ENCODE results near the gene FHL3. TPM values are rescaled to one million over a fixed set of nuclear protein-coding genes. Genes with fewer than 3 reads are reported as not detected.

Gene FHL3, protein sequence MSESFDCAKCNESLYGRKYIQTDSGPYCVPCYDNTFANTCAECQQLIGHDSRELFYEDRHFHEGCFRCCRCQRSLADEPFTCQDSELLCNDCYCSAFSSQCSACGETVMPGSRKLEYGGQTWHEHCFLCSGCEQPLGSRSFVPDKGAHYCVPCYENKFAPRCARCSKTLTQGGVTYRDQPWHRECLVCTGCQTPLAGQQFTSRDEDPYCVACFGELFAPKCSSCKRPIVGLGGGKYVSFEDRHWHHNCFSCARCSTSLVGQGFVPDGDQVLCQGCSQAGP
- total RNA-seq = 10 to 100 TPM in 3 of 4 donors, 1 to 10 TPM in 1; 3.0 to 19.1 (median 12.2) TPM

DNA sequence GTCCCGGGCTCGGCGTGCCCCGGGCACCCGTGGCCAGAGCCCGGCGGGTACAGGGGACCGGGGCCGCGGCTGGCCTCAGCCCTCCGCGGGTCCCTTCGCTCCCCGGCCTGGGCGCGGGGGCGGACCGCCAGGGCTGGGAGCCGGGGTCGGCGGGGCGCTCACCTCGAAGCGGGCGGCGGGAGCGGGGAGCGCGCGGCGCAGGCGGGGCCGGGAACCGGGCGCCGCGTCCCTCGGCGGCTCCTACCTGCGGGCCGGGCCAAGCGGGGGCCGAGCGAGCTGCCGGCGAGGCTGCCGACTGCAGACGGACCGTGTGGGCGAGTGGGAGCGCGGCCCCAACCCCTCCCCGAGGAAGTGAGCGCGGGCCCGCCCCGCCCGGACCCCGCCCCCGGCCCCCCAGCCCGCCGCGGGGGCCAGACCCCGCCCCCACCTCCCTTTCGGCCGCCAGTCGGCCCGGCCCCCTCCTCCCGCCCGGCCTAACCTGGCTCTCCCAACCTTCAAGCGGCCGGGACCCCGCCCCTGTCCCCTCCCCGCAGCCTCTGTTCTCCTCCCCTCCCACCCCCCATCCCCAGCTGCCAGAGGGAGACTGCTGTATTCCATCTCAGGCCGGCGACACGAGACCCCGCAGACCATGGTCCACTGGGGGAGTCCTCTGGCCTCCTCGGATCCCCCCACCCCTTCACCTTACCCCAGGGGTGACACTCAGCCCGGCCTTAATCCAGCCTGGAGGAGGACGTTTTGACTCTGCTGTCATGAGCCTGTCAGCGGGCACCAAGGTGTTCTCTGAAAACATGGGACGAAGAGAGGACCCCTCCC is at the start of gene FHL3:
FHL3 (minus strand) TSS at position 320 of the 813 bp plus-strand sequence. CDS start 6,102 bp downstream, outside the sequence.
- Histone ChIP-seq H3K4me1 (peaks cover 19 to 43% (median 31%) of the 10 kb centered on the region in 4 donors), H3K27ac (peak within 1 kb of the TSS; percentile 80 to 94 (median 90)), H3K36me3 (no peaks in the 10 kb centered on the region), H3K9me3 (no peaks in the 10 kb centered on the region), H3K27me3 (peaks cover 34% of the 10 kb centered on the region), H3K4me3 (peak within 1 kb of the TSS; percentile 50 to 68 (median 64))
- TF ChIP-seq POLR2A (IDR thresholded peaks at IDR 0.05) (no peak), POLR2AphosphoS5 (IDR thresholded peaks at IDR 0.05) (peak; percentile 55 to 61 (median 57))
- 19% methylated on average over 9 of the region's 83 CpGs; no CpG with 5 or more reads in 1 of the 2 donors for WGBS, 2 donors (ENCODE audit: low coverage in 1 of 2)
- peak; percentile 66 for DNase-seq
- intact Hi-C loops (cut with DNase I; ENCODE audit: low total_unique reads) = no loop called here
- in situ Hi-C loops (cut with MboI; ENCODE audit: low pct_ligation_motif_present in 1 of 4, low pct_unique_long_range_greater_than_20kb in 1 of 4, low sequenced_read_pairs in 3 of 4) = no loop called here

DNA sequence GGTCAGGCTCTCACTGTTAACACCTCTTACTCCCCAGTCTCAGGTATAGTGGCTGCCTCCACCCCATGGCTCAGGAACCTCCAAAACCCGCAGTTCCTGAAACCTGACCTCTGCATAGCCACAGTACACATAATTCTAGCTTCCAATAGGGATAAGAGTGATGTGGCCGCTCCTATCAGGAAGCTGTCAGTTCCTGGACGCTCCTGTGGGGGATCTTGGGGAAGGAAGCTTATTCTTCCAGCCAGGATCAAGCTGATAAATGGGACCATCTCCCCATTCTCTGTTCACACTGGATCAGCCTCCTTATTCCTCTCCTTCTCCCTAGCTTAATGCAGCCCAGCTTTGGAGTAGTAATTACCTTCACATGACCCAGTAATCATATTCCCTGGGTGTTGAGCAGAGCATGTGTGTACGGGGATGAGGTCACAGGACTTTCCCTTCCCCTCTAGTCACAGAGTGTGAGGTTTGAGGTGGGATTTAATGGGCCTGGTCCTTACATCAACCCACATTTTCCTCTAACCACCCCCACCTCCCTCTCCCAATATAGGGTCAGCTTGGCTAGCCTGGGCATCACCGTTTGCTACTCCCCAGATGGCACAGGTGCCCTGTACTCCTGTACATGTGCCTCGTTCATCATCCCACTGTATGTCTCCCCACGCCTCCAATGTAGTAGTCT is 48.2 kb upstream of the FHL3 start:
- H3K9me3 ChIP-seq = no peaks in the 10 kb centered on the region
- WGBS, 2 donors (ENCODE audit: low coverage in 1 of 2) = 66 to 80% methylated on average over 1 to 7 of the region's 7 CpGs
- TF ChIP-seq POLR2A (IDR thresholded peaks at IDR 0.05) (no peak), POLR2AphosphoS5 (IDR thresholded peaks at IDR 0.05) (no peak), EP300 (IDR thresholded peaks at IDR 0.05; ENCODE audit: low read depth) (no peak)
- TF ChIP-seq, protein P1, sequence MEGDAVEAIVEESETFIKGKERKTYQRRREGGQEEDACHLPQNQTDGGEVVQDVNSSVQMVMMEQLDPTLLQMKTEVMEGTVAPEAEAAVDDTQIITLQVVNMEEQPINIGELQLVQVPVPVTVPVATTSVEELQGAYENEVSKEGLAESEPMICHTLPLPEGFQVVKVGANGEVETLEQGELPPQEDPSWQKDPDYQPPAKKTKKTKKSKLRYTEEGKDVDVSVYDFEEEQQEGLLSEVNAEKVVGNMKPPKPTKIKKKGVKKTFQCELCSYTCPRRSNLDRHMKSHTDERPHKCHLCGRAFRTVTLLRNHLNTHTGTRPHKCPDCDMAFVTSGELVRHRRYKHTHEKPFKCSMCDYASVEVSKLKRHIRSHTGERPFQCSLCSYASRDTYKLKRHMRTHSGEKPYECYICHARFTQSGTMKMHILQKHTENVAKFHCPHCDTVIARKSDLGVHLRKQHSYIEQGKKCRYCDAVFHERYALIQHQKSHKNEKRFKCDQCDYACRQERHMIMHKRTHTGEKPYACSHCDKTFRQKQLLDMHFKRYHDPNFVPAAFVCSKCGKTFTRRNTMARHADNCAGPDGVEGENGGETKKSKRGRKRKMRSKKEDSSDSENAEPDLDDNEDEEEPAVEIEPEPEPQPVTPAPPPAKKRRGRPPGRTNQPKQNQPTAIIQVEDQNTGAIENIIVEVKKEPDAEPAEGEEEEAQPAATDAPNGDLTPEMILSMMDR (IDR thresholded peaks at IDR 0.05) = no peak
- in situ Hi-C loops (cut with MboI; ENCODE audit: low pct_ligation_motif_present in 1 of 4, low pct_unique_long_range_greater_than_20kb in 1 of 4, low sequenced_read_pairs in 3 of 4) (loop anchor here in 1 of 4 donors (25.0 kb wide), 1 partner anchor 759 kb away; no protein-coding TSS in a partner anchor), intact Hi-C loops (cut with DNase I; ENCODE audit: low total_unique reads) (no loop called here)
- H3K4me1 ChIP-seq = no peaks in the 10 kb centered on the region
- no peaks in the 10 kb centered on the region for H3K36me3 ChIP-seq
- DNase-seq = no peak
- H3K27ac ChIP-seq = no peak overlapping the region
- H3K4me3 ChIP-seq = no peak overlapping the region
- H3K27me3 ChIP-seq = peaks cover 49% of the 10 kb centered on the region

DNA sequence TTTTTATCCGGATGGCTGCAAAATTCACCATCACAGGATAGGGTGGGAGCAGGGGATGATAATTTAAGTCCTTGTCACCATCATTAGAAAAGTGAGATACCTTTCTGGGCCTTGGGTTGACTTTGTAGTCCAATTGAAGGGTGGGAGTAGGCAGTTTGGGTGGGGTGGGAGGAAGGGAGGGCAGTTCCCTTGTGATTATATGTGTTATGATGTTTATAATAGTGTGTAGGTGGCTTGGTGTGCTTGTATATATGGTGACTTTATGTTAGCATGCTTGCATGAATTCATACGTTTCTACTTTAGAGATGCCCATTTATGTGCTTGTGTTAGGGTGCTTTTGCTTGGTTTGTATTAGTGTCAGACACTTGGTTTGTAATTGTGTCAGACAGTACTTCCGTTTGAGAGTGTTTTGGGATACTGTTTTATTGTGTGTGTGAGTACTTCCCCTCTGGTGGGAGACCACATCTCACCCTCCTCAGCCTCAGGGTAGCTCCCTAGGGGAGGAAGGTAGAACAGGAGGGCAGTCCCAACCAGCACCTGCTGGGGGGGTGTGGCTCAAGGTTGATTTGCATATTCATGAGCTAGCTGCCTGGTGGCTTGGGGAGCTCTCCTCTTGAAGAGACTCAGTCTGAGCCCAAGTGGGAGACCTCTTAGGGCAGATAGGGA is 47.6 kb upstream of the FHL3 start:
- Histone ChIP-seq H3K36me3 (no peaks in the 10 kb centered on the region), H3K4me3 (no peak overlapping the region), H3K9me3 (no peaks in the 10 kb centered on the region), H3K27ac (no peak overlapping the region), H3K27me3 (peaks cover 55% of the 10 kb centered on the region), H3K4me1 (peaks cover 0 to 2% (median under 1%) of the 10 kb centered on the region in 4 donors)
- 38 to 56% methylated on average over 2 to 3 of the region's 3 CpGs for WGBS, 2 donors (ENCODE audit: low coverage in 1 of 2)
- intact Hi-C loops (cut with DNase I; ENCODE audit: low total_unique reads) (no loop called here), in situ Hi-C loops (cut with MboI; ENCODE audit: low pct_ligation_motif_present in 1 of 4, low pct_unique_long_range_greater_than_20kb in 1 of 4, low sequenced_read_pairs in 3 of 4) (loop anchor here in 1 of 4 donors (25.0 kb wide), 1 partner anchor 759 kb away; no protein-coding TSS in a partner anchor)
- DNase-seq = no peak
- no peak for TF ChIP-seq POLR2AphosphoS5 (IDR thresholded peaks at IDR 0.05)
- TF ChIP-seq POLR2A (IDR thresholded peaks at IDR 0.05) = no peak
- TF ChIP-seq, protein P1 (IDR thresholded peaks at IDR 0.05) = no peak

DNA sequence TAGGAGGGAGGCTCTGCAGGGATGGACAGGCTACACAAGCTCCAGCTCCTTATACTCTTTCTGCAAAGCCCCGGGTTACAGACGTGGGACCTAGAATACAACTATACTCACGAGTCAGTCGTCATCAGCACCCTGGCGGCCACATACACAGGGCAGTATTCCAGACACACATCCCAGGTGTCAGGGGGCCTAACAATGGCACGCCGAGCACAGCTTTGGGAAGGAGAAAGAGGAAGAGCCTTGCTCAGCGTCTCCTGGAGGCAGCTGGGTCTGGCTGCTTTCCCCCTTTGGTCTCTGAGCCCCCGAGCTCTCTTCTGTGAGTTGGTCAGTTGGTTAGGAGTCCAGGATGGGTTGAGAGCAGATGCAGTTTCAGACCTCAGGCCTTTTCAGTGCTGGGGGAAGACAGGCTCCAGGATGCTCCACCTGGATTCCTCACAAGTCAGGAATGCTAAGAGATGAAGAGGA is 45.8 kb upstream of the FHL3 start:
- intact Hi-C loops (cut with DNase I; ENCODE audit: low total_unique reads) (no loop called here), in situ Hi-C loops (cut with MboI; ENCODE audit: low pct_ligation_motif_present in 1 of 4, low pct_unique_long_range_greater_than_20kb in 1 of 4, low sequenced_read_pairs in 3 of 4) (loop anchor here in 1 of 4 donors (25.0 kb wide), 1 partner anchor 761 kb away; no protein-coding TSS in a partner anchor)
- WGBS, 2 donors (ENCODE audit: low coverage in 1 of 2) = 60% methylated on average over 9 of the region's 9 CpGs; no CpG with 5 or more reads in 1 of the 2 donors
- Histone ChIP-seq H3K36me3 (no peaks in the 10 kb centered on the region), H3K27ac (no peak overlapping the region), H3K9me3 (no peaks in the 10 kb centered on the region), H3K27me3 (peaks cover 61% of the 10 kb centered on the region), H3K4me3 (no peak overlapping the region), H3K4me1 (peaks cover 5 to 12% (median 7%) of the 10 kb centered on the region in 4 donors)
- TF ChIP-seq, protein P1 (IDR thresholded peaks at IDR 0.05) = no peak
- no peak for DNase-seq
